Measurements from ENCODE around the gene HIP1.

DNA sequence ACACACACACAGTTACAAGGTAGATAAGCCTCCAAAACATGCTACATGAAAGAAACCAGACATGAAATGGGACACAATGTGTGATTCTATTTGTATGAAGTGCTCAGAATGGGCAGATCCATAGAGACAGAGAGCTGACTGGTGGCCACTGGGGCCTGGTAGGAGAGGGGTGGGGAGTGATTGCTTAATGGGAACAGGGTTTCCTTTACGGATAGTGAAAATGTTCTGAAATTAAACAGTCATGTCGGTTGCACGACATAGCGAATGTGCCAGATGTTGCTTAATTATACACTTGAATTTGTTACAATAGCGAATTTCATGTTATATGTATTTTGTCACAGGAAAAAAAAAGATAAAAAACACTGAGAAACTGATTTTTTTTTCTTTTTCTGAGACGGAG lies 124.3 kb downstream of the HIP1 start:
- TF ChIP-seq EZH2 (IDR thresholded peaks at IDR 0.05; ENCODE audit: insufficient read depth, low read length) = no peak
- TF ChIP-seq, protein P1, sequence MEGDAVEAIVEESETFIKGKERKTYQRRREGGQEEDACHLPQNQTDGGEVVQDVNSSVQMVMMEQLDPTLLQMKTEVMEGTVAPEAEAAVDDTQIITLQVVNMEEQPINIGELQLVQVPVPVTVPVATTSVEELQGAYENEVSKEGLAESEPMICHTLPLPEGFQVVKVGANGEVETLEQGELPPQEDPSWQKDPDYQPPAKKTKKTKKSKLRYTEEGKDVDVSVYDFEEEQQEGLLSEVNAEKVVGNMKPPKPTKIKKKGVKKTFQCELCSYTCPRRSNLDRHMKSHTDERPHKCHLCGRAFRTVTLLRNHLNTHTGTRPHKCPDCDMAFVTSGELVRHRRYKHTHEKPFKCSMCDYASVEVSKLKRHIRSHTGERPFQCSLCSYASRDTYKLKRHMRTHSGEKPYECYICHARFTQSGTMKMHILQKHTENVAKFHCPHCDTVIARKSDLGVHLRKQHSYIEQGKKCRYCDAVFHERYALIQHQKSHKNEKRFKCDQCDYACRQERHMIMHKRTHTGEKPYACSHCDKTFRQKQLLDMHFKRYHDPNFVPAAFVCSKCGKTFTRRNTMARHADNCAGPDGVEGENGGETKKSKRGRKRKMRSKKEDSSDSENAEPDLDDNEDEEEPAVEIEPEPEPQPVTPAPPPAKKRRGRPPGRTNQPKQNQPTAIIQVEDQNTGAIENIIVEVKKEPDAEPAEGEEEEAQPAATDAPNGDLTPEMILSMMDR (IDR thresholded peaks at IDR 0.05; ENCODE audit: insufficient read depth, low read depth, low read length) = no peak

Measured in astrocyte (in vitro differentiated cells and primary cell).